Fibroblast of skin of left quadriceps (primary cell): ENCODE data around the gene RALGAPA2.

Source experiments
- DNase-seq, 2 experiments: peaks; one replicate each; pipeline ENCODE4 v3.0.0-alpha.2; 2013; ENCODE audit warnings: low read depth in 2 of 2

RALGAPA2 gene

DNA sequence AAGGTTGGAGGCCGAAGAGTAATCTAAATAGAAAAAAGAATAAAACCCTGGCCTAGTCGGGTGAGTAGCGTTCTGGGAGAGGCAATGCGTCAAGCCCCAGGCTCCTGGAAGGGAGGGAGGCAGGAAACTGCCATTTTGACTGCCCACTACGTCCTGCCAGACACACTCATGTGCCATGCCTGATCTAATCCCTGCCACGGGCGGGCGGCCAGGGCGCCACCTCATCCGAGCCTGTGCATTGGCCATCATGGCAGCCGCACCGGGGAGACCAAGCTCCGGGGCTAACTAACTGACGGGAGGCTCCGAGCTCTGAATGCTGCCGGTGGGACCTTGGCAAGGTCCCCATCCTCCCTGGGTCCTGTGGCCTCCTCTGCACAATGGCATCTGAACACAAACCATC lies 275.8 kb downstream of the RALGAPA2 start:
- DNase-seq = no peak

DNA sequence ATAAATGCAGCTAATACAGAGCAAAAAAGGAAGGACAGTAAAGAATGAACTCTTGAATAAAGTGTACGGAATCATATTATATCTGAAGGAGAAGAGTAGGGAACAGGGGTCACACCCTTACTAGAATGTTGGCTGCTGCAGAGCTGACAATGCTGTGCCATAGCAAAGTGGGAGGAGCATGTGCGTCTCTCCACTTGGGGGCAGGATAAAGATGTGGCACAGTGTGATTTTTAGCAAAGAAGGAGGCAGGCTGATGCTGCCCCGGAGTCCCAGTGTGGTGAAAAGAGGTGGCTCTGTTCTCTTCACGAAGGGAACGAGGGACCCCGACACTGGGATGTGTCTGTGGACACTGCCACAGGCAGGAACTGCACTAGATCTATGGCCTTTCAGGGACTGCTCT lies 277.0 kb downstream of the RALGAPA2 start:
- DNase-seq = no peak

DNA sequence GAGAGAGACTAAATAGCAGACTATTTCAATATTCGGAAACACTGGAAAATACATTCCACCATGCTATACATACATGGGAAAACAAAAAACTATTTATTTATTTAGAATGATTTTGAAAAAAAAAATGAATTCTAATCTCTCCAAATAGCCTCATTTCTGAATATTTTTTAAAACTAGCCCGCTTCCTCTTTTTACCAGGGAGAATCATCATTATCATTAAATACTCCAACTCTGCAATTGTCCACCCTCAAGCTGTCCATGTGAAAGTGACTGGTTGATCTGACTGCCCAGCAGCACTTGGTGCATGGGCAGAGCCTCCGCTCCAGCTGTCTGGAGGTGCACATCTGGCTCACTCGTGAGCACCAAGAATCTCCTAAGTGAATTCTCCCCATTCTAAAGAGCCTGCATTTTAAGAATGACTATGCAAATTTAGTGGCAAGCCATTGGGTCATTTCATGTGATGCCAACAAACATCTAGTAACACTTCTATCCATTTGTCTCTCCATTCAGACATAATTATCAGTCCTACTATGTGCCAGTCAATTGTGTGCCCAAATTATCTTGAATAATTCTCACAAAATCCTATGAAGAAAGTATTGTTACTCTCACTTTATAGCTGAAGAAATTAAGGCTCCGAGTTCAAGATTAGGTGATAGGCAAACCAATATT lies 279.7 kb downstream of the RALGAPA2 start:
- DNase-seq = no peak

DNA sequence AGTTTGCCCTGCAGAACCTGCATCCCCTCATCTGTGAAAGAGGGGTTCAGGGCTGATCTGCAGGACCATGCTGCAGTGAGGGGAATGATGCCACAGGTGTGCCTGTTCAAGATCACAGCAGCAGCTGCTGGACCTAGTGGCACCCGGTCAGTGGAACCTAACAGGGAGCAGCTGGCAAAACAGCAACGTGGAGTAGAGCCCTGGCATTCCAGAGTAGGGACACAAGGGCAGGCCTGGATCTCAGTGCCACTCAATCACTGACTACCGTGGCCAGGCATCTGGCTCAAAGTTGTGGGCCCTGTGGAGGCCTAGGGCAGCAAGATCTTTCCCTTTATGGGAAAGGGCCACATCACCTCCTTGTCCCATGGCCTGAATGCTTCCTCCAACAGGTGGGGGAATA lies 282.4 kb downstream of the RALGAPA2 start:
- no peak for DNase-seq

DNA sequence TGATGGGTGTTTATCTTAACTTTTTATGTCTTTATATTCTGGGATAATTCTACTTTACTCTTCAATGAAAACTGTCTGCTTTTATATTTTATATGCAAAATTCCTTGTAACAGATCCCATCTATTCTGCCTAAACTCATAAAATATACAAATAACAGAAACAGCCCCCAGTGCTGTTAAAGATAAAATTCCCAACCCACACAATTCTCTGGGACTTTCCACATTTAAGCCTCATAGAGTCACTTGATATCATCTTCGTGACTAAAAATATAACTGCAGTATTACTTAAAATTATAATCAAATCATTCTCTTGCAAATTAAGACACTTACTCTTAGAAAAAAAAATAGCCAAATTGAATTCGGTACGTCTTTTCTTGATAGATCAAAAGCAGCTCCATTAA lies 284.4 kb downstream of the RALGAPA2 start:
- DNase-seq = no peak

DNA sequence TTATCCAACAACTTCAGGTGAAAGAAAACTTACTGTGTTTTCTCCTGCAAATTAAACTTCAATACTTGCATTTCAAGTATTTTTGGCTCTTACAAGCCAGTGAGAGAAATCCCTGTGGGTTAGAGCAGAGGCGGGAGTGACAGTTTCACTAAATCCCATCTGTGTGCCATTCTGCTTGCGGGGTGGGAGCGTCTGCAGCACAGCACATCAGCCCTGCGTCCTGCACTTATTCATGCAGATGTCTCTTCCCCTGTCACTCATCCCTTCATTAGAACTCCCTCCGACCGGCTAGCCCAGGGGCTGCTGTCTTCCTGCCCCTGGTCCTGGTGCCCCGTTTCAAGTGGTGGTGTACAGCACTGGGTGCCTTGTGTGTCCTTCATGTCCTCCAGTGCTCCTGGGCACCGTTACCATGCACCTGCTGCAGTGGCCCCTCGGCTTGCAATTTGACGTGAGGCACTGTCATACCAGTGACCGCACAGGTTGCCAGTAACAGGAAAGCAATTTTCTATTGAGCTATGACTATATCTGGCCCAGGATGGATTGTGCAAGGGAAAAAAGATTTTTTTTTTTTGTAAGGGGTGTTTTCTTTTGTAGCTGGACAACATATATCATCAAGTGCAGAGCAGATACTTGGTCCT lies 285.1 kb downstream of the RALGAPA2 start:
- DNase-seq = no peak

DNA sequence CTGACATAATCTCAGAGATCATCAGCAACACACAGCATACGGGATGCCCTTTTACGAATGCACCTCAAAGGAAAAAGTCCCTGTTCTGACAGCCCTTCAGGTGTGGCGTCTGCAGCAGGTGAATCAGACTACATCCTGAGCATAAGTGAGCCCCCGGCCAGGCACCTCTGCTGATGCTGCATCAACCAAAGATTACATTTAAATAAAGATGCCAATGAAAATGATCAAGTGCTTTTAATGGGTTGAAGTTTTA lies 285.9 kb downstream of the RALGAPA2 start:
- no peak for DNase-seq

DNA sequence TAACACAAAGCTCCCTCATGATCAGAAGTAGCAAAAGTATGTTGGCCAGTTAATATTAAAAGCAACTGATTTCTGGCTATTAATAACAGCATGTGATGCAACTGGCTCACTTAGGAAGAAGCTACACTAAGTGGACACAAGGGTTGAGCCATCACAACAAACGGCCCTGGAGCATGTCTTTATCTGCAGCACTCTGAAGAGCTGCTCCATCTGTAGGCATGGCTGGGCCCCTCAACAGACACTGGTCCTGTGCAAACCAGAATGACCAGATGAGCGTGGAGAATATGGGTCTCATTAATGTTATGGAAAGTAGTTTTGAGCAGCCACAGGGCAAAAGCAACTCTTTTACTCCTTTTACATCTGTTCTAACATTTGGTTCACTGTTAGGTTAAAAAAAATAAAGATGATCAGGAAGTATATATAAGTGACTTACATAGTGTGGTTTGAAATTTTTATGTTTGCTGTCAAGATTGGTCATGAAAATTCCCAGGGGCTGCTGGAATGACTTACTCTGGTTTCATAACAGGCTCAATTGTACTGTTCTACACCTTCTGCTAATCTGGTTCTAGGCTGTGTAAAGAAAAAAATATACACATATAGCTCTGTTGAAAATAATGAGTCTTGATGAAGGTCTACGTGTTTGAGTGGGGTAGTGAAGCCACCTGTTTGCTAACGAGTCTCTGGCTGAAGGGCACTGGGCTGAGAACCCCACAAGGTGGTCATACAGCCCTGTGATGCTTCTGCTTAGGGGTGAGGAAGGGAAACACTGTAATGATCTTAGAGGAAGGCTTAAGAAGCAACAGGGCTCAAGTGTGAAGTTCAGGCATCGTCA lies 286.4 kb downstream of the RALGAPA2 start:
- DNase-seq = no peak

DNA sequence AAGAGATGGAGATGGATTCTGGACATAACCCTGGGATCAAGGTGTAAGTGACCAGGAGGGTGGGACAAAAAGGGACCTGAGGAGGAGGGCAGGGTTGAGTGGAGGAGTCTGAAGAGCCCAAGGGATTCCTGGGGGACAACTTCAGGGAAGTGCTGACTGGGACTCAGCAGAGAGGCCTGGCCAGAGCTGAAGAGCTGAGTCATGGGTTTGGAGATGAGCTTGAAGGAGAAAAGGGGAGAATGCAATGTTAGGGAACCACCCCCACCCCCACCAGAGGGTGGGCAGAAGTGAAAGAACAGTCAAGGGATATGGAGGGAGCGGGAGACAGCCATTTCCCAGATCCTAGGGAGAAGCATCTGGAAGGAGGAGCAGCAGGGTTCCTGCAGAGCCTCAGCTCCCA lies 289.3 kb downstream of the RALGAPA2 start:
- DNase-seq = no peak

DNA sequence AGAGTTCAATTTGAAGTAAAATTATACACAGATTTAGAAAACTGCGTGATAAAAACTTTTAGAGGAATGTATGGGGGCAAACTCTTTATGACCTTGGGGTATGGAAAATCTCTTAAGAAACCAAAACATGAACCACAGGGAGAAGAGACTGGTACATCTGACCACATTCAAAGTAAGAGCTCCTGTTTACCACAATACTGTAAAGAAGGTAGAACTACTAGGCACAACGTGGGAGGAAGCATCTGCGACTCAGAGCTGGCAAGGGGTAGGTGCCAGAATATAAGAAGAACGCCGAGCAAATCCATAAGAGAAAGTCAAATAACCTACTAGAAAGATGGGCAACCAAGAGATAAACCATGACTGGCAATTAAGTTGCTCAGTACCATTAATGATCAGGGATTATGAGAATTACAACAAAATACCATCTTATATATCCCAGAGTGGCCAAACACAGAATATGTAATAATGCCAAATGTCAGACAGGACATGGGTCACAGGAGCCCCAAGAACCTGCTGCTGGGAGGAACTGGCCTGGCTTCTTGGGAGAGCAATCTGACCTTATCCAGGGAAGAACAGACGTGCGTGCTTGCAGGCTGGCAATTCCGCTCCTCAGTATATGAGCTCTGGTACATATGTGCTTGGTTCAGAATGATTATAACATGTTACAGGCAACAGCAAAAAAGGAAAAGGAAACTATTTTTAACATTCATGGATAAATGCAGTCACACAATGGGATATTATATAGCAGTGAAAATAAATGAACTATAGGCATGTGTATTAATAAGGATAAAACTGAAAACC lies 294.4 kb downstream of the RALGAPA2 start:
- DNase-seq = no peak

DNA sequence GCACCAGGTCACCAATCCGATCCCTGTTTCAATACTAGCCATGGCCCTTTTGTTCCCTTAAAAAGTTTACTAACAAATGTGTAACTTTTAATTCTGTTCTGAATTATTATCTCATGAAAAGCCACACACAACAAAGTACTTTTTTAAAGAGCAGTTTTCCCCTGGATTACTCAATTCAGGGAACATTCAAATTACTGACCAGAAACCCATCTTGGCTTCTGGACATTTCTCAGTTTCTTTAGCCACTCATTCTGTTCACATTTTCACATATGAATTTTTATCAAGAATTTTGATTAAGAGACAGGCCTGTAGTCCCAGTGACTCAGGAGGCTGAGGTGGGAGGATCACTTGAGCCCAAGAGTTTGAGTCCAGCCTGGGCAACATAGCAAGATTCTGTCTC lies 297.1 kb downstream of the RALGAPA2 start:
- DNase-seq = no peak

DNA sequence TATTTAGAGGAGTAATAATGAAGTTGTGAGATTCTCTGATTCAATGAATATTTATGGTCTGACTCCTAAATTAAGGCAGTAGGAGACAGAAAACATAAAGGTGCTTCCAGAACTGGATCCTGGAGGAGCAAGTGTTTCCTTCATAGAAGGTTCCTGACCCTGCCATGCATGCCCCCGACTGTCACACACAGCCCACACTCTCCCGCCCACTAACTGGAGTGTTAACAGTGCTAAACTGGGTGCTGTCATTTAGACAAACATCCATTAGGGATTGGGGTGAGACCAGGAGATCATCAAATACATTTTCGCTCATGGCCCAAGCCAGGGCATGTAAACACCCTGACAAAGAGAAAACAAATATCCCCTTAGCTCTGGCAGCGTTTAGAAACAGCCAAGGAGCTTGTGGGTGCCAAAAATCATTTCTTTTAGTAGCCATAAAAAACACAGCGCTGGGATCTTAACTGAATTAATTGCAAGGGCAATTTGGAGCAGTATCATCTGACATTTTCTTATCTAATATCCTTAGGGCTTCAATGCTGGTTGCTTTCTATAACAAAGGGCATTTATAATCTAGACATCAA lies 297.7 kb downstream of the RALGAPA2 start:
- no peak for DNase-seq

DNA sequence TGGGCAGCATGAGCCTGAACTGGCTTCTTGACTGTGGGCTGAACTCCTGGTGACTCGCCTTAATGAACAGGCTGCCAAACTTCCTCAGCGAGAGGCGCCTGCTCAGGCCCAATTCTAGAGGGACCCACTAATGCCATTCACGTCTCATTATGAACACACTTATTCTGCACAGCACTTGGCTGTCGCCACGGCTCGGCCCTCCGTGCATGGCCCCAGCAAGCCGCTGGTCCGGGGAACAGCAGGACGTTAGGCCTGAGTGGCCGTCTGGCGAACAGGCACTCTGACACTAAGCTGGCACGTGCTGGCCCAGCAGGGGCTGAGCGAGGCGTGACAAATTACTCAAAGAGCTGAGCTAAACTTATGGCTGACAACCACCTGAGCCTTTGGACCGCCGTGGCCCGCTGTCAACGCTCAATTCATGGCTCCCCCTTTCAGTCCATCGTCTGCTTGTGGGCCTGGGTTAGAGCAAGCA lies 298.6 kb downstream of the RALGAPA2 start:
- no peak for DNase-seq

DNA sequence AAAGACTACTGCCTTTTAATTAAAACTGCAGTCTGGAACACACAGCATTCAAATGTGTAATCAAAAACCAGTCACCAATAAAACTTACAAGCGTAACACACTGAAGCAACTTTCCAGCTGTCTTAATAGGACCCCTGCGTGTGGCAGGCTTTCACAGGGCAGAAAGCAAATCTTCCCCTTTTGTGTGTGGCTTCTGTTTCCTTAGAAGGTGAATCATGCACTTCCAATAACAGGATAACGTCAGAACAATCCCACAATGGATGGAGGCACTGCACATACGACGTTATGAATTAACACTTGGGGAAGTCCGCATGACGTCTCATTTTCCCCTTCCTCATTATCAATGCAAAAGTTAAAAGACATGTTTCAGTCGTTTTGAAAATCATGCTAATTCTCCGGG lies 299.7 kb downstream of the RALGAPA2 start:
- no peak for DNase-seq

DNA sequence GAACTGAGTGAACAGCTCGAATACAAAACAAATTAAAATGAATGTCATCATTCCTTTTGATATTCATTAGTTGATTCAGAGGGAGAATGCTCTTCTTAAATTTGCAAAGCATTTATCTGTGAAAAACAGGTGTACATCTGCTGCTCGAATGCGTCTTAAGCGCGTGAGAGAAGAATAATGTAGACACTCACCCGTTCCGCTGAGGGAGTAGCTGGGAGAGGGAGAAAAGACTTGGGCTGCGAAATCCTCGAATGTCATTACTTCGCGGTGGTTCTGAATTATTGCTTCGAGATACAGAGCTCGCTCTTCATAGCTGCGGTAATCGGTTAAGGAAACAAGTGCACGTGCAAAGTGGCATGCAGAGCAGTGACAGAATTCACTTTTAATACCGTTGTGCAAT lies 300.6 kb downstream of the RALGAPA2 start:
- no peak for DNase-seq

DNA sequence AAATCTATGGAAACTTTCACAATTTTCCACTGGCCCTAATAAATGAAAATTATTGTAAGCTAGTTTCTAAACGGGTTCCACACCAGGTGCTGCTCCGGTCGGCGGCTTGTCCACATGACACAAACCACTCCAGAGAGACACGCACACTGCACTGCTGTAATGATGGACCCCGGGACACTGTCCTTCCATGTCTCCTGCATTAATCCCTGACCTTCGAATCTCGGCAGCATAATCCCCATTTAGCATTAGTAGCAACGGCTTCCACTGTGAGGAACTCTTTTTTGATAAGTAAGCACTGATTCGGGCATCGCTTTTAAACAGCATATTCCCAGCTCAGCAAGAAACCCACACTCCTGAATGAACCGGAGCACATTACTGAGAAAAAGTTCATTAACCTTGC lies 301.0 kb downstream of the RALGAPA2 start:
- no peak for DNase-seq

DNA sequence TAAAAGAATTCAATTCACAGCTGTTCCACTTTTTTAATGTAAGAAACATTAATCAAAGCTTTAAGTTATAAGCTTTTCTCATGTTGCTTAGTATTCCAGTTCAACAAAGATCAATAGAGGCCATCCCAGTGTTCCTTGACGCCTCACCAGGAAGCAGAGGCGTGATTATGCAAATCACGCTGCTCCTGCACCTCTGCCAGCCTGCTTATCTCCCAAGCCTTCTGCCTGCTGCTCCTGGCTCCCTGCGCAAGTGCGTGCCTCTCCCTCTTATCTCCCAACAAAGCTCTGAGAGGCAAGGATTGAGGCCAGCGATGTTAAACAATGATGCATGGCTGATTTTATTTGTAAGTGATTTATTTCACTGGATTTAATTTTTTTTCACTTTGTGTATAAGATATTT lies 301.8 kb downstream of the RALGAPA2 start:
- no peak for DNase-seq

DNA sequence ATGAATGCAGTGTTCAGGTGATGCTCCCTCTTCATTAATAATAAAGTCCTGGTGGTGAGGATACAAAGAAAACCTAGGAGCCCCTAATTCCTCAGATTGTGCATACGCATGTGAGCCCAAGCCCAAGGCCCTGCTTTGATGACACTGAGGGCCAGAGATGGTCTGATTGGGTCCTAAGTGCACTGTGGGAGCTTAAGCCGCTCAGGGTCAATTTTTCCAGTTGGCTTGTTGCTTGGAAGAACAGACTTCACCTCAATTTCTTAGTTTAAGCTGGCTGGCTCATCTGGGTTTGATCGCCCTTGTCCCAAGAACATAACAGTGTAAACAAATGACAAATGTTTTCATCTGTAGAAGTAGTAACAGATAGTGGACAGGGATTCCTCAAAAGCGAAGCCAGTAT lies 303.1 kb downstream of the RALGAPA2 start:
- DNase-seq = no peak

DNA sequence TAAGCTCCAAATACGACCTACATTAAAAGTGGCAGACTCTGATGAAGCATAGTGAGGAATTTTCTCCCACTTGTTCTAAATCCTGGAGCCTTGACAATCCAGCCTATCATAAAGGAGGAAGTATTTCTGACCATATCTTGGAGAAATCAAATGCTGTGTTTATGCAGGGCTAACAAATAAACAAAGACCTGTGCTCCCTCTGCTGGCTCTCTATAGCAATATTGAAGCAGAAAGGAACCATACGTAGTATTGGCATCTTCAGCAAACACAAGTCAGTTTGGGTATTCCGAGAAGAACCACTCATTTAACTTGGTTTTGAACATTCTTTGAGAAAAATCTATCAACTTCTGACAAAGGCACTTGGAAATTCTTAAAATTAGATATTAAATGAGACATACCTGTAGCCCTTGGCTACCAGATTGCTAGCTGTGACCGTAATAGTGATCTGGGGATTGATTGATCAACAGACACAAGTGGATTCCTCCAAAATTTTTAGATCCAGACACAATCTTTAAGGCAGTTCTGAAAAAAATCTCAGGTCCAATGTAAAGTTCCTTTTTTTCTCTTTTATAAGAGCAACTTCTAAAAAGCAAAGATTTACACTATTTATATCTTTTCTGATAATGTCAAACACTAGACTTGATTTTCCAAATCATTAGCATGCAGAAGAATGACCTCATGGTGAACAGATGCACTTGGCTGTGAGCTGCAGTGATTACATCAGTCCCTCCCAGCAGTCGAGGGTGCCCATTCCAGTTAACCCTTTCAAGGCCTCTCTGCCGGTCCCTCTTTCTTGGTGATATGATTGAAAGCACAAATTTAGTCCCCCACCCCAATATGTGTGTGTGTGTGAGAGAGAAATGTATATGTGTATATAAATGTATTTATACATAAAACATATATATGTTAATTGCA lies 304.3 kb downstream of the RALGAPA2 start:
- DNase-seq = no peak

DNA sequence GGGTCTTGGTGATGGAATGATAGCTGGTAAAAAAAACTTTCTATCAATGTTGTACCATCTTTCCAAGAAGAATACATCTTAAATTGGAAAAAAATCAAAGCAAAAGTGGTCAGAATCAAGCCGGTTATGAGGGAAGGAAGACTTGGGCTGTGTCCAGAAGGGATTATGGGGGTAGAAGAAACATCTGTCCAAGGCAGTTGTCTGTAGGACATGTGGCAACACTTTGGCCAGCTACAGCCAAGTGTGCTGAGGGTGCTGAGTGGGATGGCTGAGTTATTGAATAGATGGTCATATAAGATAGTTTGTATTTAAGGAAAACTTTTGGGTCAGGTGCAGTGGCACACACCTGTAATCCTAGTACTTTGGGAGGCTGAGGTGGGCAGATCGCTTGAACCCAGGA lies 306.1 kb downstream of the RALGAPA2 start:
- DNase-seq = no peak

DNA sequence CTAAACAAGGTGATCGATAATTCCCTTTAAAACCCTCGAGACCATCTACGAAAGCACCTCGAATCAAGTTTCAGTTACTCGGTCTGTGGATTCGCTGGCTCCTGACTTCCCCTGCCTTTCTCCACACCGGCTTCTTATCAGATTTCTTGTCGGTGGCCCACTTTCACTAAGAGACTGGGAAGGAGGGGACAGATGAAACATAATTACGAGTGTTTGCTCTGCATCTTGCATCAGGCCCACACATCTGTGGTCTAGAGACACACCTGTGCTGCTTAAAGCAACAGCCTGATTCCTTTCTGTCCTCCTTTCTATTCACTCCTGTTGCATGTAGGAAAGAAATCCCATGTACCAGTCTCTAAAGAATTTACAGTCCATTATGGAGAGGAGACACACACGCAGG lies 306.8 kb downstream of the RALGAPA2 start:
- DNase-seq = no peak
